Measurements from ENCODE around the gene BMP6.

The BMP6 gene

DNA sequence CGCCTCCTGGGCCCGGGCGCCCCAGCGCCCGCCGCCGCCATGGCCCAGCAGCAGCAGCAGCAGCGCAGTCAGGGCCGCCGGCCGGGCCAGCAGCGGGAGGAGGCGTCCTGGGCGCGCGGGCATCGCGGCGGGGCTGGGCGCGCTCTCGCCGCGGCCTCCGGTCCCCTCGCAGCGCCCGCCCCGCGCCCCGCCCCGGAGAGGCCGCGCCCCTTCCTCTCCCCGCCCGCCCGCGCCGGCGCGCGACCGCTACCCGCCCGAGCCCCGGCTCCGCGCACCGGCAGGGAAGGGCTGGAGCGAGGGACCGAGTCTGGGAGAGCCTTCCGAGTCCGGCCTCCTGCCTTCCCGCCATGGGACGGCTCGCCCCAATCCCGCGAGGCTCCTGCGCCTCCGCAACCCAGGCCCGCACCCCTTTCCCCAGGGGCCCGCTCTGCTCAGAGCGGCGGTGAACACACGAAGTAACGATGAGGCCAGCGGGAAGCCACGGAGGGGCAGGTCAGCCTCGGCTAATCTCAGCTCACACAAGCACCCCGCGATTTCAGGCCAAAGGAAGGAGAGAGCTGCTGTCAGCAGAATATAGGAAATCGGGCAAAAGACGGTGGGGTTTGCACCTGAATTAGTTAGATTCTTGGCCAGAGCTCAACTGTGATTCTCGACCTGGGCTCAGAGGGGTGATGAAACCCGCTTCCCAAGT, 184.9 kb downstream of the BMP6 start, which contains the start of gene TXNDC5:
Gene TXNDC5 (minus strand): TSS at position 135 of the 691 bp plus-strand sequence. CDS start 12 bp downstream, at position 123.
- Histone ChIP-seq H3K4me2 (ENCODE audit: low read length) (peak within 1 kb of the TSS; percentile 99), H3K27me3 (ENCODE audit: low read depth, low read length) (0 out of 2 replicates have a peak, but pooled peaks cover 3% of the 10 kb centered on the region), H3K79me2 (ENCODE audit: low read length) (peaks cover 47% of the 10 kb centered on the region), H4K20me1 (ENCODE audit: insufficient read depth, low read length) (peaks cover 34% of the 10 kb centered on the region), H3K9ac (ENCODE audit: low read length) (peak within 1 kb of the TSS; percentile 94), H3K36me3 (replicated peaks; ENCODE audit: low read depth, low read length) (peaks cover 9% of the 10 kb centered on the region), H3K27ac (ENCODE audit: low read length) (peak within 1 kb of the TSS; percentile 55), H3K4me3 (ENCODE audit: low read length) (peak within 1 kb of the TSS; percentile 99), H3K4me1 (ENCODE audit: low read length) (peaks cover 22% of the 10 kb centered on the region), H2AFZ (ENCODE audit: low read depth, low read length) (peak within 1 kb of the TSS; percentile 77; the same call in 1 of the 2 replicates), H3K9me3 (ENCODE audit: insufficient read depth, low read length) (no peaks in the 10 kb centered on the region)
- no peak for TF ChIP-seq EZH2phosphoT487 (IDR thresholded peaks at IDR 0.05; ENCODE audit: low read depth)
- TF ChIP-seq, protein P1, sequence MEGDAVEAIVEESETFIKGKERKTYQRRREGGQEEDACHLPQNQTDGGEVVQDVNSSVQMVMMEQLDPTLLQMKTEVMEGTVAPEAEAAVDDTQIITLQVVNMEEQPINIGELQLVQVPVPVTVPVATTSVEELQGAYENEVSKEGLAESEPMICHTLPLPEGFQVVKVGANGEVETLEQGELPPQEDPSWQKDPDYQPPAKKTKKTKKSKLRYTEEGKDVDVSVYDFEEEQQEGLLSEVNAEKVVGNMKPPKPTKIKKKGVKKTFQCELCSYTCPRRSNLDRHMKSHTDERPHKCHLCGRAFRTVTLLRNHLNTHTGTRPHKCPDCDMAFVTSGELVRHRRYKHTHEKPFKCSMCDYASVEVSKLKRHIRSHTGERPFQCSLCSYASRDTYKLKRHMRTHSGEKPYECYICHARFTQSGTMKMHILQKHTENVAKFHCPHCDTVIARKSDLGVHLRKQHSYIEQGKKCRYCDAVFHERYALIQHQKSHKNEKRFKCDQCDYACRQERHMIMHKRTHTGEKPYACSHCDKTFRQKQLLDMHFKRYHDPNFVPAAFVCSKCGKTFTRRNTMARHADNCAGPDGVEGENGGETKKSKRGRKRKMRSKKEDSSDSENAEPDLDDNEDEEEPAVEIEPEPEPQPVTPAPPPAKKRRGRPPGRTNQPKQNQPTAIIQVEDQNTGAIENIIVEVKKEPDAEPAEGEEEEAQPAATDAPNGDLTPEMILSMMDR (IDR thresholded peaks at IDR 0.05; ENCODE audit: low read depth, low read length): 0 out of 2 replicates have a peak, but pooled peaks have one; percentile 7

DNA sequence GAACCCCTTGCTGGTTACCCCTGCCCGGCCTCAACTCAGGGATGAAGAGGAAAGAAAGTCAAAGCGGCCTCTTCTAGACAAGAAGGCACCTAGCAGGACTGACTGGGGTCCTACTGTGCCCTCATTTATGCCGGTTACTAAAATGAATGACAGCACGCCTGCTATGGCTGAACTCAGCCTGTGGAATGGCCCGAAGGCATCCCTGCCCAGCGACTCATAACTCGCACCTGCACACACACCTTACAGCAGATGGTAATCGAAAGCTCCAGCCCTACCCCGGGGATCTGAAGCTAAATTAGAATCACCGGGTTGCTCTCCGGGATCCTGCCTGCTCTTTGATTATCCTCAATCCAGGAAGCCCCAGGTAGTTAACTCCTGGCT, 185.4 kb downstream of the BMP6 start:
- H3K27me3 ChIP-seq (ENCODE audit: low read depth, low read length): 0 out of 2 replicates have a peak, but pooled peaks cover 3% of the 10 kb centered on the region
- H4K20me1 ChIP-seq (ENCODE audit: insufficient read depth, low read length): peaks cover 30% of the 10 kb centered on the region
- peaks cover 22% of the 10 kb centered on the region for H3K4me1 ChIP-seq (ENCODE audit: low read length)
- H3K9me3 ChIP-seq (ENCODE audit: insufficient read depth, low read length): no peaks in the 10 kb centered on the region
- 0 out of 2 replicates have a peak overlapping the region, but pooled peaks have one; percentile 77 for H2AFZ ChIP-seq (ENCODE audit: low read depth, low read length)
- peak overlapping the region; percentile 99 for H3K4me3 ChIP-seq (ENCODE audit: low read length)
- peak overlapping the region; percentile 99 for H3K4me2 ChIP-seq (ENCODE audit: low read length)
- H3K27ac ChIP-seq (ENCODE audit: low read length): peak overlapping the region; percentile 37; the same call in 1 of the 2 replicates
- no peak for TF ChIP-seq EZH2phosphoT487 (IDR thresholded peaks at IDR 0.05; ENCODE audit: low read depth)
- TF ChIP-seq, protein P1 (IDR thresholded peaks at IDR 0.05; ENCODE audit: low read depth, low read length): no peak
- peak overlapping the region; percentile 94 for H3K9ac ChIP-seq (ENCODE audit: low read length)
- peaks cover 9% of the 10 kb centered on the region for H3K36me3 ChIP-seq (replicated peaks; ENCODE audit: low read depth, low read length)
- peaks cover 42% of the 10 kb centered on the region for H3K79me2 ChIP-seq (ENCODE audit: low read length)

DNA sequence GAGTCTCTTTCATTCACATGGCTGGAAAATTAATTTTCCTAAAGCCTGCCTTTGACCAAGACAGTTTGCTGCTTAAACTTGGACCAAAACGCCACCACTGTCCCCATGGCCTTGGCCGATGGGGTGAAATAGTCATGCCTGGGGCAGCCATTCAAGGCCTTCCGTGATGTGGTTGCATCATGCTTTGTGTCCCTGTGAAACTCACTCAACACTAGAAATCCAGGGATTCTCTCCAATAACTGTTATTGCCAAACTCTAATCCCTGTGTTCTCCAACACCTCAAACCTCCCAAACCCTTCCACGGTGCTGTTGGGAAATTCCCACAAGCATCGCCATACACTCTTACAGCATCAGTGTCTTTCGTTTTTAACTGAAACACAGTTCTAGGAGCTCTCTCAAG, 186.1 kb downstream of the BMP6 start:
- Histone ChIP-seq H3K4me2 (ENCODE audit: low read length) (0 out of 2 replicates have a peak overlapping the region, but pooled peaks have one; percentile 99), H3K4me3 (ENCODE audit: low read length) (no peak overlapping the region), H2AFZ (ENCODE audit: low read depth, low read length) (no peak overlapping the region), H4K20me1 (ENCODE audit: insufficient read depth, low read length) (peaks cover 23% of the 10 kb centered on the region), H3K4me1 (ENCODE audit: low read length) (peaks cover 27% of the 10 kb centered on the region), H3K9ac (ENCODE audit: low read length) (no peak overlapping the region), H3K9me3 (ENCODE audit: insufficient read depth, low read length) (no peaks in the 10 kb centered on the region), H3K27me3 (ENCODE audit: low read depth, low read length) (0 out of 2 replicates have a peak, but pooled peaks cover 3% of the 10 kb centered on the region), H3K36me3 (replicated peaks; ENCODE audit: low read depth, low read length) (peaks cover 9% of the 10 kb centered on the region), H3K79me2 (ENCODE audit: low read length) (peaks cover 35% of the 10 kb centered on the region), H3K27ac (ENCODE audit: low read length) (no peak overlapping the region)
- TF ChIP-seq EZH2phosphoT487 (IDR thresholded peaks at IDR 0.05; ENCODE audit: low read depth): no peak
- TF ChIP-seq, protein P1 (IDR thresholded peaks at IDR 0.05; ENCODE audit: low read depth, low read length): no peak

DNA sequence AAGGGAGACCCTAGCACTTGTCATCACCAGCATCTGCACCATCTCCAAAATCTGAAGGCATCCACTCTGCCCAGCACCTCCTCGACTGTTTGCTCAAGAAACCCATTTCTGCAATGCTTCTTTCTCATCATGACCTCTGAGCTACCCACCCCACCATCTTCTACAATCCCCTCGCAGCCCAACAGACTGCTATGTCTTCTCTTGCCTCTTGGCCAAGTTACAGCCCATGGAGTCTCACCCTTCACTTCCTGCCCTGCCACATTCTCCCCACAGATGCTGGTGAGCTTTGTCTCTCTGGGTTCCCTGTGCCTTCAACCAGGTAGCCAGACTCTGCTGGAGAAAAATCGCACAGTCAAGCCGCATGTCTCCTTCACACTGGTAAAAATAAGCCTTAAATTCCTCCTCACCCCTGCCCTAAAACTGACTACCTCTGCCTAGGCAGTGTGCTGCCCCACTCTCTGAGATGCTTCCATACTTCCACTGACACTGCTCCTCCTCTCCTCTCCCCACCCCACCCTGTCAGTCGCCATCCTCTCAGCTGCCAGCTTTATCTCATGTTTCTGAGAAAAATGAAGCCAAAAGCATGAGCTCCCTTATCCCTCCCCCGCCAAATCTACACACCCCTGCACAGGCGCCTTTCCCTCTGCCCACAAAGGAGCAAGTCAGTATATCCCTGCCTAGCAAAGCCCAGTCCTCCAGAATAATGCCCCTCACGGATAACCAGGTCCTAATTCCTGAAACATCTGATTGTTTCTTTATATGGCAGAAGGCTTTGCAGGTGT, 187.0 kb downstream of the BMP6 start:
- H2AFZ ChIP-seq (ENCODE audit: low read depth, low read length): no peak overlapping the region
- no peak overlapping the region for H3K27ac ChIP-seq (ENCODE audit: low read length)

More for the DNA sequence above, 187.0 kb downstream of the BMP6 start:
- Histone ChIP-seq H4K20me1 (ENCODE audit: insufficient read depth, low read length) (peaks cover 15% of the 10 kb centered on the region), H3K9me3 (ENCODE audit: insufficient read depth, low read length) (no peaks in the 10 kb centered on the region), H3K9ac (ENCODE audit: low read length) (no peak overlapping the region), H3K4me2 (ENCODE audit: low read length) (no peak overlapping the region), H3K4me3 (ENCODE audit: low read length) (no peak overlapping the region), H3K79me2 (ENCODE audit: low read length) (peaks cover 26% of the 10 kb centered on the region), H3K36me3 (replicated peaks; ENCODE audit: low read depth, low read length) (peaks cover 6% of the 10 kb centered on the region), H3K27me3 (ENCODE audit: low read depth, low read length) (0 out of 2 replicates have a peak, but pooled peaks cover 3% of the 10 kb centered on the region), H3K4me1 (ENCODE audit: low read length) (peaks cover 31% of the 10 kb centered on the region)
- no peak for TF ChIP-seq EZH2phosphoT487 (IDR thresholded peaks at IDR 0.05; ENCODE audit: low read depth)
- TF ChIP-seq, protein P1 (IDR thresholded peaks at IDR 0.05; ENCODE audit: low read depth, low read length): no peak

Measured in OCI-LY3 (cell line).